Omental fat pad (tissue), 4 donors: ENCODE measurements around the gene GNAT2. TPM values are rescaled to one million over a fixed set of nuclear protein-coding genes. Genes with fewer than 3 reads are reported as not detected.

Experiments
- ATAC-seq: fragments of 150-250 bp; one replicate; pipeline ENCODE4 v1.9.1; 2016; ENCODE audit warnings: mild to moderate bottlenecking, moderate library complexity; ENCODE audit not compliant: low FRiP score
- DNase-seq: peaks from one replicate; pipeline ENCODE4 v3.0.0-alpha.2; 2019; ENCODE audit warnings: low spot score
- CTCF ChIP-seq, 3 donors: fragments of 450-650 bp; IDR thresholded peaks; one replicate each; pipeline ENCODE4 v1.5.1; 2016 to 2017; ENCODE audit warnings: antibody characterized with exemption in 3 of 3, mild to moderate bottlenecking in 3 of 3, moderate library complexity in 2 of 3
- total RNA-seq, 4 donors: library from RNA; depleted of rRNA; stranded (reverse); fragments of >200 nt; gene quantifications; one replicate each; pipeline ENCODE4 v1.1.0, GENCODE V29; 2016

Gene GNAT2
- total RNA-seq, 4 donors from 2014 or later: not detected

GRCh38 chr1:109586055-109586454, 33.4 kb downstream of the GNAT2 start:
- TF ChIP-seq CTCF (IDR thresholded peaks at IDR 0.05): no peak
- DNase-seq (no peak), ATAC-seq (no peak)

GRCh38 chr1:109584766-109585165, 34.6 kb downstream of the GNAT2 start:
- no peak for TF ChIP-seq CTCF (IDR thresholded peaks at IDR 0.05)
- no peak for ATAC-seq
- no peak for DNase-seq

GRCh38 chr1:109582021-109582420, 37.4 kb downstream of the GNAT2 start:
- TF ChIP-seq CTCF (IDR thresholded peaks at IDR 0.05): no peak
- no peak for DNase-seq
- no peak for ATAC-seq

- no peak for DNase-seq
- TF ChIP-seq CTCF (IDR thresholded peaks at IDR 0.05): no peak
- ATAC-seq: no peak
These were observed 39.9 kb downstream of the GNAT2 start for GRCh38 chr1:109579491-109579890.

- peak; percentile 69 for ATAC-seq
- no peak for TF ChIP-seq CTCF (IDR thresholded peaks at IDR 0.05)
- no peak for DNase-seq
These were observed 40.4 kb downstream of the GNAT2 start for GRCh38 chr1:109578947-109579443.

GRCh38 chr1:109573785-109574184, 45.6 kb downstream of the GNAT2 start:
- DNase-seq (no peak), ATAC-seq (no peak)
- no peak for TF ChIP-seq CTCF (IDR thresholded peaks at IDR 0.05)

GRCh38 chr1:109570414-109570813, 49.0 kb downstream of the GNAT2 start:
- no peak for TF ChIP-seq CTCF (IDR thresholded peaks at IDR 0.05)
- DNase-seq (no peak), ATAC-seq (peak; percentile 88)
